Cardiac muscle cell (in vitro differentiated cells and primary cell): ENCODE measurements around the gene DLEC1. TPM values are rescaled to one million over a fixed set of nuclear protein-coding genes. Genes with fewer than 3 reads are reported as not detected.
"Not testable (repeated sequence)": the region's sequence is repeated elsewhere in the genome, so short reads cannot be mapped to it uniquely, and the experiment has no call there.

Source experiments
- DNase-seq, 2 donors: peaks; one replicate each; pipeline versions ENCODE4 v3.0.0 to v3.0.0-alpha.2; 2010 to 2017; ENCODE audit warnings: low read depth in 1 of 2, low spot score in 1 of 2
- H3K27ac ChIP-seq: fragments of 200-600 bp; sonication (generic); 2 replicates; pipeline ENCODE4 v1.5.1; 2016
- H3K27me3 ChIP-seq: fragments of 200-600 bp; sonication (generic); 2 replicates; pipeline ENCODE4 v1.6.0; 2016; ENCODE audit warnings: control low read depth
- H3K36me3 ChIP-seq: fragments of 200-600 bp; sonication (generic); 2 replicates; pipeline ENCODE4 v1.5.1; 2016; ENCODE audit warnings: control low read depth
- H3K4me1 ChIP-seq: fragments of 200-600 bp; sonication (generic); 2 replicates; pipeline ENCODE4 v1.8.1; 2017; ENCODE audit warnings: low read depth, mild to moderate bottlenecking, mixed run types
- H3K4me3 ChIP-seq: fragments of 200-600 bp; sonication (generic); 2 replicates; pipeline ENCODE4 v1.5.1; 2016; ENCODE audit warnings: mild to moderate bottlenecking
- H3K9me3 ChIP-seq: fragments of 200-600 bp; sonication (generic); 2 replicates; pipeline ENCODE4 v1.5.1; 2017; ENCODE audit warnings: low read depth, mild to moderate bottlenecking, control low read depth
- CTCF ChIP-seq: IDR thresholded peaks from 2 replicates; pipeline ENCODE4 v1.5.1; 2012; ENCODE audit warnings: low read depth, mild to moderate bottlenecking, low read length
- polyA plus RNA-seq: library from polyadenylated mRNA; unstranded; fragments of >200 nt; fragmentation: Nextera tagmentation; extraction: Ambion mirVana; gene quantifications from 2 replicates; pipeline ENCODE4 v1.2.1, GENCODE V29; 2016
- total RNA-seq: library from RNA; depleted of rRNA; stranded (reverse); fragments of >200 nt; gene quantifications from 2 replicates; pipeline ENCODE4 v1.2.3, GENCODE V29; 2016

The DLEC1 gene
- total and polyA plus RNA-seq, 2 experiments from 2014 or later = 0.15 TPM; not detected in 1

- DNase-seq = no peak
- no peak for TF ChIP-seq CTCF
- Histone ChIP-seq H3K4me1 (no peaks in the 10 kb centered on the region), H3K27ac (no peak overlapping the region), H3K4me3 (no peak overlapping the region), H3K36me3 (no peaks in the 10 kb centered on the region), H3K27me3 (no peaks in the 10 kb centered on the region), H3K9me3 (no peaks in the 10 kb centered on the region)
Measured at GRCh38 chr3:38059591-38059990, 20.6 kb downstream of the DLEC1 start.

GRCh38 chr3:38062809-38063208 lies 23.8 kb downstream of the DLEC1 start:
- Histone ChIP-seq H3K9me3 (no peaks in the 10 kb centered on the region), H3K27me3 (no peaks in the 10 kb centered on the region), H3K27ac (no peak overlapping the region), H3K4me3 (no peak overlapping the region), H3K4me1 (no peaks in the 10 kb centered on the region), H3K36me3 (no peaks in the 10 kb centered on the region)
- no peak for TF ChIP-seq CTCF
- no peak for DNase-seq

GRCh38 chr3:38064453-38064852 lies 25.4 kb downstream of the DLEC1 start:
- H3K36me3 ChIP-seq, H3K9me3 ChIP-seq, H3K4me1 ChIP-seq: not testable (repeated sequence)

GRCh38 chr3:38067508-38068233 lies 28.7 kb downstream of the DLEC1 start:
- H3K27me3 ChIP-seq = no peaks in the 10 kb centered on the region
- H3K4me3 ChIP-seq = no peak overlapping the region
- TF ChIP-seq CTCF = no peak
- no peaks in the 10 kb centered on the region for H3K36me3 ChIP-seq
- H3K9me3 ChIP-seq = no peaks in the 10 kb centered on the region
- H3K27ac ChIP-seq = no peak overlapping the region
- DNase-seq = peak in 1 of 2 donors; percentile 18
- H3K4me1 ChIP-seq = no peaks in the 10 kb centered on the region

More at GRCh38 chr3:38064453-38064852, 25.4 kb downstream of the DLEC1 start:
- H3K27ac ChIP-seq, H3K4me3 ChIP-seq, DNase-seq, H3K27me3 ChIP-seq: not testable (repeated sequence)

GRCh38 chr3:38070013-38070412 lies 31.0 kb downstream of the DLEC1 start:
- H3K4me1 ChIP-seq = no peaks in the 10 kb centered on the region
- H3K9me3 ChIP-seq = no peaks in the 10 kb centered on the region
- no peaks in the 10 kb centered on the region for H3K27me3 ChIP-seq
- TF ChIP-seq CTCF = no peak
- H3K36me3 ChIP-seq = no peaks in the 10 kb centered on the region
- H3K4me3 ChIP-seq = no peak overlapping the region
- H3K27ac ChIP-seq = no peak overlapping the region
- no peak for DNase-seq

- not testable (repeated sequence) for H3K27me3 ChIP-seq, H3K27ac ChIP-seq, H3K4me1 ChIP-seq, DNase-seq, H3K36me3 ChIP-seq, H3K9me3 ChIP-seq, H3K4me3 ChIP-seq
Measured at GRCh38 chr3:38077073-38077472, 38.1 kb downstream of the DLEC1 start.

- DNase-seq, H3K4me3 ChIP-seq, H3K9me3 ChIP-seq, H3K36me3 ChIP-seq, H3K4me1 ChIP-seq, H3K27ac ChIP-seq, H3K27me3 ChIP-seq: not testable (repeated sequence)
Measured at GRCh38 chr3:38082296-38082695, 43.3 kb downstream of the DLEC1 start.

GRCh38 chr3:38083254-38083653 lies 44.2 kb downstream of the DLEC1 start:
- not testable (repeated sequence) for H3K27me3 ChIP-seq, DNase-seq, H3K27ac ChIP-seq, H3K9me3 ChIP-seq, H3K4me1 ChIP-seq, H3K4me3 ChIP-seq, H3K36me3 ChIP-seq
